H1 (cell line): ENCODE results near the gene ACACA. TPM values are rescaled to one million over a fixed set of nuclear protein-coding genes. Genes with fewer than 3 reads are reported as not detected.

Experiments used
- CTCF ChIA-PET: fragments of 300-600 bp; sonication (Branson Sonifier 250); formaldehyde crosslinking; loops from one replicate; lab custom pipeline; 2021; ENCODE audit not compliant: partially characterized antibody; lab: Charles Lee
- POLR2A ChIA-PET: fragments of 300-600 bp; sonication (Branson Sonifier 250); formaldehyde crosslinking; loops from one replicate; lab custom pipeline; 2021; ENCODE audit warnings: inconsistent platforms; ENCODE audit not compliant: partially characterized antibody; lab: Charles Lee
- DNase-seq, 2 experiments: peaks; one replicate each; pipeline versions ENCODE4 v3.0.0 to v3.0.0-alpha.2; 2010 to 2022; ENCODE audit warnings: low spot score in 2 of 2, low read depth in 1 of 2, mixed read lengths in 1 of 2
- FAIRE-seq: peaks from 2 replicates; lab custom pipeline; 2011; peaks lifted over from hg19 to GRCh38; lab: Jason Lieb, UNC
- H2AFZ ChIP-seq: 2 replicates; pipeline ENCODE4 v1.8.1; 2012; ENCODE audit warnings: low read length, inconsistent platforms
- H2AK5ac ChIP-seq: 2 replicates; pipeline ENCODE4 v1.6.1; 2013; ENCODE audit warnings: low read depth, low read length
- H2BK120ac ChIP-seq: replicated peaks from 2 replicates; pipeline ENCODE3; 2013; ENCODE audit warnings: low read depth, low read length, inconsistent platforms
- H2BK12ac ChIP-seq: 2 replicates; pipeline ENCODE4 v1.6.1; 2013; ENCODE audit warnings: low read depth, low read length
- H2BK15ac ChIP-seq: 2 replicates; pipeline ENCODE4 v1.6.1; 2013; ENCODE audit warnings: low read length
- H2BK20ac ChIP-seq: 2 replicates; pipeline ENCODE4 v1.6.1; 2013; ENCODE audit warnings: low read length
- H2BK5ac ChIP-seq: 2 replicates; pipeline ENCODE4 v1.6.1; 2013; ENCODE audit warnings: low read depth, low read length
- H3K14ac ChIP-seq: 2 replicates; pipeline ENCODE4 v1.6.1; 2013; ENCODE audit warnings: inconsistent platforms; ENCODE audit not compliant: insufficient read length
- H3K18ac ChIP-seq: 2 replicates; pipeline ENCODE4 v1.6.1; 2013; ENCODE audit warnings: low read length; ENCODE audit errors: extremely low read depth
- H3K23ac ChIP-seq: 2 replicates; pipeline ENCODE4 v1.6.1; 2013; ENCODE audit warnings: inconsistent platforms; ENCODE audit not compliant: insufficient read length
- H3K23me2 ChIP-seq: 2 replicates; pipeline ENCODE4 v1.6.1; 2013; ENCODE audit warnings: low read depth, low read length
- H3K27ac ChIP-seq: 2 replicates; pipeline ENCODE4 v1.6.1; 2011; ENCODE audit warnings: low read depth, low read length, inconsistent platforms
- H3K27me3 ChIP-seq, 4 experiments: replicated peaks in 1 of 4; 1 replicate in 1 of 4; 2 replicates in 3 of 4; pipeline versions ENCODE4 v1.6.1 to v1.8.1; 2011 to 2013; ENCODE audit warnings: low read length in 3 of 4, mild to moderate bottlenecking in 3 of 4, inconsistent platforms in 2 of 4, mixed read lengths in 2 of 4, moderate library complexity in 1 of 4; ENCODE audit not compliant: control insufficient read depth in 3 of 4, insufficient read depth in 3 of 4; ENCODE audit errors: extremely low read depth in 1 of 4
- H3K36me3 ChIP-seq, 4 experiments: 2 replicates each; pipeline versions ENCODE4 v1.6.1 to v1.8.1; 2011 to 2013; ENCODE audit warnings: mild to moderate bottlenecking in 4 of 4, low read length in 3 of 4, moderate library complexity in 2 of 4, control low read depth in 1 of 4, inconsistent platforms in 1 of 4; ENCODE audit not compliant: insufficient read depth in 4 of 4, control insufficient read depth in 2 of 4
- H3K4ac ChIP-seq: replicated peaks from 2 replicates; pipeline ENCODE3; 2013; ENCODE audit warnings: low read length, low read depth, mixed read lengths, inconsistent platforms; ENCODE audit not compliant: insufficient read length
- H3K4me1 ChIP-seq, 4 experiments: replicated peaks in 1 of 4; 1 replicate in 1 of 4; 2 replicates in 3 of 4; pipeline versions ENCODE4 v1.6.1 to v1.8.1; 2011 to 2013; ENCODE audit warnings: low read length in 3 of 4, inconsistent platforms in 2 of 4, mixed read lengths in 1 of 4; ENCODE audit not compliant: insufficient read depth in 4 of 4, control insufficient read depth in 3 of 4
- H3K4me2 ChIP-seq, 2 experiments: 2 replicates each; pipeline versions ENCODE4 v1.6.1 to v1.8.1; 2011 to 2013; ENCODE audit warnings: low read depth in 2 of 2, low read length in 2 of 2, control low read depth in 1 of 2, inconsistent platforms in 1 of 2, mild to moderate bottlenecking in 1 of 2; ENCODE audit not compliant: insufficient read depth in 1 of 2
- H3K4me3 ChIP-seq, 4 experiments: fragments of 200-600, 300-600 bp in 1 of 4; sonication (generic), shearing (Covaris generic), sonication (Bioruptor Twin) in 1 of 4; 2 replicates each; pipeline versions ENCODE4 v1.5.1 to v1.8.1; 2011 to 2016; ENCODE audit warnings: low read length in 4 of 4, low read depth in 3 of 4, control low read depth in 2 of 4, inconsistent platforms in 2 of 4, mild to moderate bottlenecking in 2 of 4, mixed read lengths in 1 of 4, moderate library complexity in 1 of 4; ENCODE audit not compliant: insufficient read depth in 2 of 4; ENCODE audit errors: extremely low read depth in 1 of 4
- H3K56ac ChIP-seq: replicated peaks from 2 replicates; pipeline ENCODE3; 2013; ENCODE audit warnings: low read depth, mild to moderate bottlenecking, mixed read lengths, low read length, inconsistent platforms; ENCODE audit not compliant: insufficient read length
- H3K79me1 ChIP-seq: 2 replicates; pipeline ENCODE4 v1.6.1; 2013; ENCODE audit warnings: low read depth, low read length, control low read depth
- H3K79me2 ChIP-seq, 2 experiments: 2 replicates each; pipeline versions ENCODE4 v1.6.1 to v1.8.1; 2012 to 2013; ENCODE audit warnings: low read length in 2 of 2, mild to moderate bottlenecking in 2 of 2, inconsistent platforms in 1 of 2; ENCODE audit not compliant: insufficient read depth in 2 of 2, control insufficient read depth in 1 of 2
- H3K9ac ChIP-seq, 4 experiments: replicated peaks in 1 of 4; 1 replicate in 1 of 4; 2 replicates in 3 of 4; pipeline versions ENCODE4 v1.6.1 to v1.8.1; 2011 to 2013; ENCODE audit warnings: low read depth in 3 of 4, low read length in 3 of 4, control low read depth in 2 of 4, mild to moderate bottlenecking in 2 of 4, moderate library complexity in 2 of 4, inconsistent platforms in 1 of 4; ENCODE audit errors: extremely low read depth in 1 of 4
- H3K9me3 ChIP-seq, 2 experiments: 2 replicates each; pipeline versions ENCODE4 v1.6.1 to v1.8.1; 2012 to 2013; ENCODE audit warnings: mild to moderate bottlenecking in 2 of 2, moderate library complexity in 2 of 2, control low read depth in 1 of 2, inconsistent platforms in 1 of 2, low read depth in 1 of 2, low read length in 1 of 2, mixed read lengths in 1 of 2; ENCODE audit not compliant: insufficient read depth in 2 of 2
- H4K20me1 ChIP-seq, 2 experiments: replicated peaks in 1 of 2; 2 replicates each; pipeline versions ENCODE3 to v1.8.1; 2011 to 2013; ENCODE audit warnings: inconsistent platforms in 2 of 2, low read length in 2 of 2, mild to moderate bottlenecking in 1 of 2; ENCODE audit not compliant: insufficient read depth in 2 of 2, control insufficient read depth in 1 of 2
- H4K5ac ChIP-seq: 2 replicates; pipeline ENCODE4 v1.6.1; 2013; ENCODE audit warnings: low read length, low read depth, mixed read lengths, inconsistent platforms; ENCODE audit not compliant: insufficient read length
- H4K8ac ChIP-seq: 2 replicates; pipeline ENCODE4 v1.8.0; 2013; ENCODE audit warnings: mild to moderate bottlenecking, moderate library complexity, low read length, inconsistent platforms; ENCODE audit not compliant: insufficient read depth; ENCODE audit errors: extremely low read depth
- H4K91ac ChIP-seq: replicated peaks from 2 replicates; pipeline ENCODE3; 2013; ENCODE audit warnings: low read length, mixed read lengths, inconsistent platforms; ENCODE audit not compliant: insufficient read length
- ATF3 ChIP-seq: IDR thresholded peaks from 2 replicates; pipeline ENCODE4 v1.6.1; 2011; ENCODE audit warnings: low read depth, mild to moderate bottlenecking, low read length; ENCODE audit not compliant: insufficient read depth
- HDAC2 ChIP-seq, 2 experiments: fragments of 300-600 bp in 1 of 2; sonication (generic) in 1 of 2; IDR thresholded peaks; 2 replicates each; pipeline ENCODE4 v1.6.1; 2011 to 2012; ENCODE audit warnings: low read depth in 2 of 2, low read length in 2 of 2, mild to moderate bottlenecking in 2 of 2, moderate library complexity in 2 of 2, borderline replicate concordance in 1 of 2, inconsistent platforms in 1 of 2
- SP1 ChIP-seq: IDR thresholded peaks from 2 replicates; pipeline ENCODE4 v1.6.1; 2011; ENCODE audit warnings: low read depth, low read length
- polyA plus RNA-seq, 7 experiments: library from polyadenylated mRNA; depleted of rRNA in 3 of 7; stranded (reverse) in 5 of 7; unstranded in 2 of 7; fragments of >200 nt in 5 of 7; fragments of 200-250 nt in 2 of 7; gene quantifications; 1 replicate in 5 of 7; 2 replicates in 1 of 7; 4 replicates in 1 of 7; pipeline versions ENCODE4 v1.2.1 to v1.2.3, GENCODE V29; 2011 to 2013; ENCODE audit warnings: missing spikeins in 2 of 7, mixed read lengths in 2 of 7
- total RNA-seq: library from RNA; stranded (reverse); fragmentation: NEBNext Ultra II Directional; extraction: Animal tissue kit (Norgen Biotek cat#: 25700); gene quantifications from 2 replicates; pipeline ENCODE4 v1.2.1, GENCODE V29; 2021

ACACA gene
- total and polyA plus RNA-seq, 2 of the 8 experiments (the other 6 are each of a cell fraction or from before 2014, with no cell fraction given): 74.0 to 160 TPM

- Histone ChIP-seq H3K14ac (no peak overlapping the region), H2BK20ac (no peak overlapping the region), H3K4me3 (no peak overlapping the region), H3K9ac (no peak overlapping the region), H3K4ac (no peak overlapping the region), H3K23me2 (no peaks in the 10 kb centered on the region), H3K36me3 (peaks cover 0 to 37% (median 14%) of the 10 kb centered on the region in 4 experiments; a peak in 7 of 8 replicates), H3K79me1 (no peaks in the 10 kb centered on the region; the same call in 1 of the 2 replicates), H3K56ac (no peak overlapping the region), H3K4me2 (no peak overlapping the region), H3K9me3 (no peaks in the 10 kb centered on the region), H3K79me2 (0 out of 4 replicates have a peak, but pooled peaks cover 0 to 1% of the 10 kb centered on the region in 2 experiments), H4K20me1 (no peaks in the 10 kb centered on the region), H2AFZ (no peak overlapping the region), H4K5ac (no peak overlapping the region), H2BK15ac (no peak overlapping the region), H3K27me3 (no peaks in the 10 kb centered on the region), H3K18ac (no peak overlapping the region), H2BK120ac (no peak overlapping the region), H3K23ac (no peak overlapping the region), H3K27ac (no peak overlapping the region), H2AK5ac (no peak overlapping the region), H4K8ac (no peak overlapping the region), H4K91ac (no peak overlapping the region), H3K4me1 (peaks cover 0 to 7% (median 2%) of the 10 kb centered on the region in 4 experiments; a peak in 2 of 7 replicates)
- FAIRE-seq (no peak), DNase-seq (no peak)
- CTCF ChIA-PET: interaction anchor here (0.9 to 2.0 kb wide), 8 partner anchors 10 to 64 kb away, joined by 3 to 9 read pairs (median 4); no protein-coding TSS in a partner anchor
- POLR2A ChIA-PET: no interaction called here
- TF ChIP-seq ATF3 (no peak), HDAC2 (IDR thresholded peaks at IDR 0.05; ENCODE audit: borderline replicate concordance in 1 of 2, low read depth in 2 of 2, low read length in 2 of 2) (no peak), SP1 (no peak)
- TF ChIP-seq, all 59 proteins: peak for 0
- Histone ChIP-seq H2BK12ac (no peak overlapping the region), H2BK5ac (no peak overlapping the region; the same call in 1 of the 2 replicates)
Measured at GRCh38 chr17:37176723-37177122, 229.9 kb downstream of the ACACA start.
